Measurements from ENCODE around the gene GRHL1. TPM values are rescaled to one million over a fixed set of nuclear protein-coding genes. Genes with fewer than 3 reads are reported as not detected.

Gene GRHL1
- total RNA-seq, 1 donor from 2014 or later, result 6.2 TPM

GRCh38 chr2:10016802-10017258, 65.3 kb downstream of the GRHL1 start:
- TF ChIP-seq CTCF (IDR thresholded peaks at IDR 0.05; ENCODE audit: insufficient read depth, low read length, poor library complexity, severe bottlenecking), result no peak
- peaks cover 2% of the 10 kb centered on the region for H3K27me3 ChIP-seq (ENCODE audit: control insufficient read depth, insufficient read depth, low read length)
- H3K36me3 ChIP-seq (ENCODE audit: control insufficient read depth, insufficient read depth, low read length), result no peaks in the 10 kb centered on the region
- H3K4me3 ChIP-seq (ENCODE audit: low read depth, low read length), result no peak overlapping the region
- DNase-seq (ENCODE audit: low read depth), result no peak

GRCh38 chr2:10017313-10017941, 65.9 kb downstream of the GRHL1 start:
- no peak overlapping the region for H3K4me3 ChIP-seq (ENCODE audit: low read depth, low read length)
- H3K27me3 ChIP-seq (ENCODE audit: control insufficient read depth, insufficient read depth, low read length), result peaks cover 2% of the 10 kb centered on the region
- no peaks in the 10 kb centered on the region for H3K36me3 ChIP-seq (ENCODE audit: control insufficient read depth, insufficient read depth, low read length)
- no peak for TF ChIP-seq CTCF (IDR thresholded peaks at IDR 0.05; ENCODE audit: insufficient read depth, low read length, poor library complexity, severe bottlenecking)
- no peak for DNase-seq (ENCODE audit: low read depth)

DNA sequence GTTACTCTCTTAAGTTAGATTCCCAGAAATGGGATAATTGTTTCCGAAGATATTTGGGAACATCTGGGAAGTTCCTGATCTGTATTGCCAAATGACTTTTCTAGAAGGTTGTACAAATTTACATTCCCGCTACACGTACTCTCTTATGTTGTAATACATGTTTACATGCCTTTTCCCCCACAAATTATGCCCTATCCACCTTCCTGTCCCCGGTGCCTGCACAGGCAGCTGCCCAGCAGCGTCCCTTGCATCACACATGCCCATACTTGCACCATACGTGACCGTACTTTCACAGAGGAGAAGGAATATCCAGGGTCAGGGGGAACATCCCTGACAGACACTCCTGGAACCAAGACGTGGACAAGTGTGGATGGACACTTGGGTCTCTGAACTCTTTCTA, 67.7 kb downstream of the GRHL1 start:
- H3K4me3 ChIP-seq (ENCODE audit: low read depth, low read length), result no peak overlapping the region
- H3K27me3 ChIP-seq (ENCODE audit: control insufficient read depth, insufficient read depth, low read length), result peaks cover 2% of the 10 kb centered on the region
- TF ChIP-seq CTCF (IDR thresholded peaks at IDR 0.05; ENCODE audit: insufficient read depth, low read length, poor library complexity, severe bottlenecking), result no peak
- no peak for DNase-seq (ENCODE audit: low read depth)
- H3K36me3 ChIP-seq (ENCODE audit: control insufficient read depth, insufficient read depth, low read length), result no peaks in the 10 kb centered on the region

DNA sequence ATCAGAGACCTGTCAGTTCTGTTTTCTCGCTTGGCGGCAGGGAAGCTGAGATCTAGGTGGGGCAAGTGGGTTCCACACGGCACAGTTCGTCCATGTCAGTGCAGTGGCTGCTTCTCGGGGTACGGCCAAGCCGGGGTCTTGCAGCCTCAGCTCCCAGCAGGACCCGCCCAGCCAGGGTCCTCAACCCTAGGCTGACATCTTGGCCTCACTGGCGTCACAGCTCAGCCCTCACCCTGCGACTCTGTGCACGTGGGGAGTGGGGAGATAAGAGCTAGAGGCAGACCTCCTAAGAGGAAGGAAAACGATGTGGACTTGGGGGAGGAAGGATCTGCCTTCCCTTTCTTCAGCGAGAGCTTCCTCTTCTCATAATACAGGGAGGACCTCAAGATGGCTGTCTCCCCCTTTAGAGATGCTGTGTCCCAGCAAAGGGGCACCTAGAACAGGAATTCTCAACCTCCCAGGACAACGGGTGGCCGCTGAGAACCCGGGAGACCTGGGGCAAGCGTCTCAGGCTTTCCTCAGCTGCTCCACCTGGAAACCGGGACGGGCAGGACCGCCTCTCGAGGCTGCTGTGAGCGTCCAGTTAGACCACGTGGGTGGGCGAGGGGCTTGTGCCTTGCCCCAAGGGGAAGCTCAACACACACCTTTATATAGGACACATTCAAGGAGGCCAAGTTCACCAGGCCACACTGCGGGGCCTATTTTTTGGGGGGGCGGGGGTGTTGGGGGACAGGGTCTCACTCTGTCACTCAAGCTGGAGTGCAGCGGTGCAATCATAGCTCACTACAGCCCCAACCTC, 68.3 kb downstream of the GRHL1 start:
- TF ChIP-seq CTCF (IDR thresholded peaks at IDR 0.05; ENCODE audit: insufficient read depth, low read length, poor library complexity, severe bottlenecking), result no peak
- Histone ChIP-seq H3K4me3 (ENCODE audit: low read depth, low read length) (no peak overlapping the region), H3K36me3 (ENCODE audit: control insufficient read depth, insufficient read depth, low read length) (no peaks in the 10 kb centered on the region), H3K27me3 (ENCODE audit: control insufficient read depth, insufficient read depth, low read length) (peaks cover 2% of the 10 kb centered on the region)
- no peak for DNase-seq (ENCODE audit: low read depth)

- Histone ChIP-seq H3K36me3 (ENCODE audit: control insufficient read depth, insufficient read depth, low read length) (no peaks in the 10 kb centered on the region), H3K27me3 (ENCODE audit: control insufficient read depth, insufficient read depth, low read length) (peaks cover 2% of the 10 kb centered on the region), H3K4me3 (ENCODE audit: low read depth, low read length) (no peak overlapping the region)
- DNase-seq (ENCODE audit: low read depth), result no peak
- no peak for TF ChIP-seq CTCF (IDR thresholded peaks at IDR 0.05; ENCODE audit: insufficient read depth, low read length, poor library complexity, severe bottlenecking)
These were observed 70.5 kb downstream of the GRHL1 start for GRCh38 chr2:10022041-10022421.
